Testis (tissue), 2 donors: Measurements from ENCODE around the gene CCSER1.

ENCODE experiments used
- CTCF ChIP-seq, 3 experiments: fragments of 450-650 bp in 2 of 3; fragments of 200-600 bp in 1 of 3; sonication (generic) in 1 of 3; IDR thresholded peaks; one replicate each; pipeline ENCODE4 v1.5.1; 2016 to 2019; ENCODE audit warnings: antibody characterized with exemption in 3 of 3, mild to moderate bottlenecking in 2 of 3, moderate library complexity in 1 of 3
- POLR2A ChIP-seq: fragments of 450-650 bp; IDR thresholded peaks from one replicate; pipeline ENCODE4 v1.6.1; 2017; ENCODE audit warnings: antibody characterized with exemption, mild to moderate bottlenecking, moderate library complexity

GRCh38 chr4:90745176-90745575 is 618.0 kb downstream of the CCSER1 start:
- no peak for TF ChIP-seq POLR2A
- TF ChIP-seq CTCF (IDR thresholded peaks at IDR 0.05) = no peak
